Subcutaneous preadipocyte (primary cell): ENCODE results near the gene FOXA1. TPM values are rescaled to one million over a fixed set of nuclear protein-coding genes. Genes with fewer than 3 reads are reported as not detected.

Experiments used
- total RNA-seq: library from RNA; depleted of rRNA; stranded (reverse); fragments of >200 nt; gene quantifications from 2 replicates; pipeline ENCODE4 v1.2.3, GENCODE V29; 2012

The FOXA1 gene
- 0.20 TPM in 1 of 2 replicates, not detected in the other for total RNA-seq

DNA sequence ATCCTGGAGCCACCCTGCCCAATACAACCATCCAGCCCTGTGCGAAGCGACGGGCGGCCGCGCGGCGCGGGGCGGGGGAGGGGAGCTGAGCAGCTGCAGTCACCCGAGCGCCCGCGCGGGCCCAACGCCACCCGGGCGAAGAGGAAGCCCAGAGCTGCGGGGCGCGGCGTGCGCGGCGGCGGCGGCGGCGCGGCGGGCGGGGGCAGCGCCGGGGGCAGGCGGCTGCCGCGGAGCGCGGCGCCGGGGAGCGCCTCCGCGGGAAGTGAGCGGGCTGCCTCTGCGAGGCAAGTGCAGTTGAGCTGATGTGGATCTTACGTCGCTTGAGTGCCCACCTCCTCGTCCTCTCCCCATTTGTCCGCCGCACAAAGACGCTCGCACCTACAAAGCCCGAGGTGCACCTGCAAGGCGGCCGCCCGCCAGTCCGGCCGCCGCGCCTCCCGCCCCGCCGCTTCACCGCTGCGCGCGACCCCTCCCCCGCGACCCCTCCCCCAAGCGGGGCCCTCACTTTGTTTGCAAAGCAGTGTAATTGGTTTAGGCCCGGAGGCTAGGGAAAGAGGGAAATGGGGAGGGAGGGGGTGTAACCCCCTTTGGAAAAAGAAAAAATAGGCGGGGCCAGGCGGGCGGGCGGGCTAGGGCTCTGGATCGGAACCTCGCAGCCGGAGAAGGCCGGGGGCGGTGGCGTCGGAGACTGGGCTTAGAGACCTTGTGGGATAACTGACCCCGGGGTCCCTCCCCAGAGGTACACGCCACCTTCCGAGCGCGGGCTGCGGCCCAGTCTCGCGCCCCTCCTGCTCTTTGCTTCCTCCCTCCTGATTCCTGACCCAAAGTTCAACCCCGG is at the start of gene FOXA1, which contains the start of gene TTC6:
TSS of gene FOXA1 (minus strand) at position 279 of the 838 bp plus-strand sequence. CDS start at position 2, 277 bp downstream.
TSS of gene TTC6 (plus strand) at position 659 of the 838 bp plus-strand sequence. CDS start 26,436 bp downstream, outside the sequence.

Other genes starting within 250 kb of the FOXA1 start
- under 0.01 TPM in 1 of 2 replicates, not detected in the other for gene TTC6, start 380 bp upstream of the FOXA1 start, total RNA-seq